Parathyroid adenoma (tissue), 2 donors: ENCODE results near the gene RUBCN.

Experiments
- H2AFZ ChIP-seq: fragments of 300-600 bp; sonication (generic); one replicate; pipeline ENCODE4 v1.7.0; 2017; ENCODE audit warnings: antibody characterized with exemption, mild to moderate bottlenecking
- H3K27ac ChIP-seq: fragments of 300-600 bp; sonication (generic); one replicate; pipeline ENCODE4 v1.7.0; 2017
- H3K27me3 ChIP-seq: fragments of 300-600 bp; sonication (generic); one replicate; pipeline ENCODE4 v1.7.0; 2017; ENCODE audit warnings: low read length; ENCODE audit not compliant: control insufficient read depth, insufficient read depth
- H3K36me3 ChIP-seq: fragments of 300-600 bp; sonication (generic); one replicate; pipeline ENCODE4 v1.7.0; 2017; ENCODE audit warnings: low read length; ENCODE audit not compliant: control insufficient read depth, insufficient read depth
- H3K4me1 ChIP-seq: fragments of 300-600 bp; sonication (generic); one replicate; pipeline ENCODE4 v1.7.0; 2017; ENCODE audit warnings: control low read depth
- H3K4me2 ChIP-seq: fragments of 300-600 bp; sonication (generic); one replicate; pipeline ENCODE4 v1.7.0; 2017; ENCODE audit warnings: low read length
- H3K4me3 ChIP-seq: fragments of 300-600 bp; sonication (generic); one replicate; pipeline ENCODE4 v1.7.0; 2017; ENCODE audit warnings: low read depth, low read length
- H3K79me2 ChIP-seq: fragments of 300-600 bp; sonication (generic); one replicate; pipeline ENCODE4 v1.7.0; 2017; ENCODE audit warnings: control low read depth
- H3K9ac ChIP-seq: fragments of 300-600 bp; sonication (generic); one replicate; pipeline ENCODE4 v1.7.0; 2017; ENCODE audit warnings: mild to moderate bottlenecking
- H3K9me3 ChIP-seq: fragments of 300-600 bp; sonication (generic); one replicate; pipeline ENCODE4 v1.7.0; 2017; ENCODE audit warnings: low read length; ENCODE audit not compliant: control insufficient read depth
- TF ChIP-seq, protein P1 (sequence below): fragments of 300-600 bp; sonication (generic); IDR thresholded peaks from one replicate; pipeline ENCODE4 v1.7.0; 2017; ENCODE audit warnings: antibody characterized with exemption, mild to moderate bottlenecking
- donor health status: primary hyperparathyroidism.

The RUBCN gene

DNA sequence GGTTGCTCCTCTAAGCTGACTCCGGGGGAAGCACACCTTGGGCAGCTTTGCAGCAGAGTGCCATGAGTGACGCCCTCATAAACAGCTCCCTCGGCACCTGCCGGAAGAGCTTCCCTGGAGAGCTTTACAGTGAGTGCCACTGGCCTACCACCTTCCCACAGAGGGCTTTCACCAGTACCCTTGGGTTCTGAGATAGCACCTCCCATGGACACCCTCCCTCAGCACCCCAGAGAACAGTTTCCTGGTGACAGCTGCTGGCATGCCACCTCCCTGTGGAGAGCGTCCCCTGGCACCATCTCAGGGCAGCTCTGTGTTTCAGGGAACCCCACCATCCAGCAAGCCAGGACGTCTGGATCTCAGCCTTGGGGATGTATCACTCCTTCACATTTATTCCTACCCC, 49.1 kb downstream of the RUBCN start:
- H3K4me3 ChIP-seq, result no peak overlapping the region
- H3K27me3 ChIP-seq, result no peaks in the 10 kb centered on the region
- no peaks in the 10 kb centered on the region for H3K36me3 ChIP-seq
- no peaks in the 10 kb centered on the region for H3K9me3 ChIP-seq
- no peak overlapping the region for H2AFZ ChIP-seq
- H3K9ac ChIP-seq, result no peak overlapping the region
- H3K4me2 ChIP-seq, result no peak overlapping the region
- H3K79me2 ChIP-seq, result no peaks in the 10 kb centered on the region
- TF ChIP-seq, protein P1, sequence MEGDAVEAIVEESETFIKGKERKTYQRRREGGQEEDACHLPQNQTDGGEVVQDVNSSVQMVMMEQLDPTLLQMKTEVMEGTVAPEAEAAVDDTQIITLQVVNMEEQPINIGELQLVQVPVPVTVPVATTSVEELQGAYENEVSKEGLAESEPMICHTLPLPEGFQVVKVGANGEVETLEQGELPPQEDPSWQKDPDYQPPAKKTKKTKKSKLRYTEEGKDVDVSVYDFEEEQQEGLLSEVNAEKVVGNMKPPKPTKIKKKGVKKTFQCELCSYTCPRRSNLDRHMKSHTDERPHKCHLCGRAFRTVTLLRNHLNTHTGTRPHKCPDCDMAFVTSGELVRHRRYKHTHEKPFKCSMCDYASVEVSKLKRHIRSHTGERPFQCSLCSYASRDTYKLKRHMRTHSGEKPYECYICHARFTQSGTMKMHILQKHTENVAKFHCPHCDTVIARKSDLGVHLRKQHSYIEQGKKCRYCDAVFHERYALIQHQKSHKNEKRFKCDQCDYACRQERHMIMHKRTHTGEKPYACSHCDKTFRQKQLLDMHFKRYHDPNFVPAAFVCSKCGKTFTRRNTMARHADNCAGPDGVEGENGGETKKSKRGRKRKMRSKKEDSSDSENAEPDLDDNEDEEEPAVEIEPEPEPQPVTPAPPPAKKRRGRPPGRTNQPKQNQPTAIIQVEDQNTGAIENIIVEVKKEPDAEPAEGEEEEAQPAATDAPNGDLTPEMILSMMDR, result no peak
- no peaks in the 10 kb centered on the region for H3K4me1 ChIP-seq
- H3K27ac ChIP-seq, result no peak overlapping the region

DNA sequence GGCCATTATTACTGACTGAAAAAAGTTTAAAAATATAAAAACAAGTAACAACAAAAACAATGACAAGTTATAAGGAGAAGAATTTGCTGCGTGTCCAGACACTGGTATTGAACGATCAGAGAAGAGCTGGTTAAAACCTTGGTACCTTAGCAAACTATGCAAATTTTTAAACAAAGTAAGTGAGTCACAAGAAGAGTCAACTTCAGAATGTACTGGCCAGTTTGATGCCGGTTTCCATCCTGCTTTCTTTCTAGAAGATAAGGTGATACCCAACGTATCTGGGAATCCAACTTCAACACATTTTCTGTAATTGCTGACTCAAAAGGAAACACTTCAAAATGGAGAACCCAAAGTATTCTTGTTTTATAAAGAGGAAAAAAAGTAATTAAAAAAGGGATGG, 49.8 kb downstream of the RUBCN start:
- Histone ChIP-seq H3K27me3 (no peaks in the 10 kb centered on the region), H3K36me3 (no peaks in the 10 kb centered on the region), H3K4me3 (no peak overlapping the region), H3K4me2 (no peak overlapping the region), H3K4me1 (no peaks in the 10 kb centered on the region), H3K79me2 (no peaks in the 10 kb centered on the region), H2AFZ (no peak overlapping the region), H3K9me3 (no peaks in the 10 kb centered on the region), H3K27ac (no peak overlapping the region), H3K9ac (no peak overlapping the region)
- TF ChIP-seq, protein P1, result no peak

DNA sequence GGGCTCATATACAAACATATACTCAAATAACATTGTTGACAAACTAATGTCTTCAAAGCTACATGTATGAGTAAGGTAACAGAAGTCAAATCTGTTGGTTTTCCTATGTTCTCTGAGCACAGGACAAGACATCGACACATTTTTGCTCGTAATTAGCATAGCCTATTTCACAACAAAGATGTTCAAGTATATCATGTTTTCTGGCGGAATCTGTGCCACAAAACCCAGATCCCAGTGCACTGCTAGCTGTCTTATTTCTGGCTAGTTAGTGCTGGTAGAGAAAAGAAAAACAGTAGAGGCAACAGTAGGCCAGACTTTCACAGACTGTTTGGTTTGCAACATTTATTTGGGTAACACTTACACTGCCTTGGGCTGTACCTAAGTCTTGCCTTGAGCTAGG, 51.2 kb downstream of the RUBCN start:
- Histone ChIP-seq H3K4me1 (no peaks in the 10 kb centered on the region), H3K27ac (no peak overlapping the region), H3K36me3 (no peaks in the 10 kb centered on the region), H3K4me3 (no peak overlapping the region), H2AFZ (no peak overlapping the region), H3K9ac (no peak overlapping the region), H3K27me3 (no peaks in the 10 kb centered on the region), H3K79me2 (no peaks in the 10 kb centered on the region), H3K4me2 (no peak overlapping the region), H3K9me3 (no peaks in the 10 kb centered on the region)
- TF ChIP-seq, protein P1, result no peak

GRCh38 chr3:197683191-197683590, 53.5 kb downstream of the RUBCN start:
- Histone ChIP-seq H2AFZ (no peak overlapping the region), H3K9ac (no peak overlapping the region), H3K4me3 (no peak overlapping the region), H3K4me2 (no peak overlapping the region), H3K79me2 (no peaks in the 10 kb centered on the region), H3K27me3 (no peaks in the 10 kb centered on the region), H3K27ac (no peak overlapping the region), H3K4me1 (no peaks in the 10 kb centered on the region), H3K9me3 (no peaks in the 10 kb centered on the region), H3K36me3 (no peaks in the 10 kb centered on the region)
- TF ChIP-seq, protein P1, result no peak

DNA sequence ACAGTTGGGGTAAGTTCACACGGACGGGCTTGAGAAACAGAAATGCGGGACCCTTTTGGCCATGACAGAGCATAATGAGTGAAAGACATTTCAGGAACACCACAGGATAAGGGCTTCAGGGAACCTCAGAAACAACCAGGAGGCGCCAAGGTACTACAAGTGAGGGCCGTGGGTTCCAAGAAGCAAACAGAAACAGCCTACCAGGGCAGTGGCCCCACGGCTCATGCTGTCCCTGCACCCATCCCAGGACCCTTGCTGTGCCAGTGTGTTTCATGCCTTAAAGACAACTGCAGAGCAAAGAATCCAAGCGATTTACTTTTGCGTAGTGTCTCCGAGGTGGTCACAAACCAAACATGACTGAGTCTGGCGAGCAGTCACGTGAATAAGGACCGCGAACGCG, 54.0 kb downstream of the RUBCN start:
- no peak overlapping the region for H3K27ac ChIP-seq
- H3K27me3 ChIP-seq, result no peaks in the 10 kb centered on the region
- H3K79me2 ChIP-seq, result no peaks in the 10 kb centered on the region
- H3K4me2 ChIP-seq, result no peak overlapping the region
- no peaks in the 10 kb centered on the region for H3K36me3 ChIP-seq
- H3K9ac ChIP-seq, result no peak overlapping the region
- H3K9me3 ChIP-seq, result no peaks in the 10 kb centered on the region
- no peak overlapping the region for H3K4me3 ChIP-seq
- TF ChIP-seq, protein P1, result no peak
- H2AFZ ChIP-seq, result no peak overlapping the region
- no peaks in the 10 kb centered on the region for H3K4me1 ChIP-seq
